A549 (cell line): ENCODE measurements around the gene LINC01488. TPM values are rescaled to one million over a fixed set of nuclear protein-coding genes. Genes with fewer than 3 reads are reported as not detected.
A peak's percentile ranks its signal among the peaks of the same experiment; 100 is the strongest.

Source experiments
- ATAC-seq, 2 experiments: fragments of 200-7000 bp in 1 of 2; fragments of >200 bp in 1 of 2; cut with Nextera tagmentation in 1 of 2; cut with Tn5 transposase in 1 of 2; 3 replicates each; pipeline versions ENCODE4 v1.8.0 to v1.9.1; 2018 to 2020; ENCODE audit warnings: mild to moderate bottlenecking in 1 of 2, moderate library complexity in 1 of 2
- CTCF ChIA-PET: fragments of 300-600 bp; sonication (Branson Sonifier 250); formaldehyde crosslinking; extraction: SDS; loops from one replicate; lab custom pipeline; 2021; ENCODE audit warnings: antibody characterized with exemption, inconsistent platforms; lab: Yijun Ruan, JAX
- POLR2A ChIA-PET: fragments of 350-600 bp; formaldehyde crosslinking; extraction: SDS; loops from one replicate; lab custom pipeline; 2021; ENCODE audit warnings: antibody characterized with exemption, inconsistent platforms; lab: Yijun Ruan, JAX
- DNase-seq, 2 experiments: peaks; one replicate each; pipeline versions ENCODE4 v3.0.0 to v3.0.0-alpha.2; 2011 to 2016; ENCODE audit warnings: low read depth in 1 of 2, low spot score in 1 of 2
- FAIRE-seq: peaks from 2 replicates; lab custom pipeline; 2011; peaks lifted over from hg19 to GRCh38; lab: Jason Lieb, UNC
- H3K27ac ChIP-seq, 2 experiments: fragments of >200 bp; sonication (Bioruptor Twin); formaldehyde crosslinking; 3 replicates each; pipeline ENCODE4 v1.5.1; 2016 to 2017
- H3K4me1 ChIP-seq: fragments of >200 bp; sonication (Bioruptor Twin); formaldehyde crosslinking; 3 replicates; pipeline ENCODE4 v1.6.1; 2016
- H3K4me2 ChIP-seq: fragments of >200 bp; sonication (Bioruptor Twin); formaldehyde crosslinking; 3 replicates; pipeline ENCODE4 v1.6.1; 2016
- H3K4me3 ChIP-seq: fragments of >200 bp; sonication (Bioruptor Twin); formaldehyde crosslinking; 3 replicates; pipeline ENCODE4 v1.5.1; 2016
- H3K9me3 ChIP-seq: fragments of >200 bp; sonication (Bioruptor Twin); formaldehyde crosslinking; 3 replicates; pipeline ENCODE4 v1.6.1; 2016
- CBX2 ChIP-seq: fragments of 200-600 bp; sonication (generic); IDR thresholded peaks from 2 replicates; pipeline ENCODE4 v1.6.1; 2016; ENCODE audit warnings: low read depth, mild to moderate bottlenecking, borderline replicate concordance
- CBX8 ChIP-seq: fragments of 200-600 bp; sonication (generic); IDR thresholded peaks from 2 replicates; pipeline ENCODE4 v1.6.1; 2016
- CHD4 ChIP-seq: fragments of 200-600 bp; sonication (generic); IDR thresholded peaks from 2 replicates; pipeline ENCODE4 v1.6.1; 2016; ENCODE audit warnings: antibody characterized with exemption, mild to moderate bottlenecking, borderline replicate concordance
- CTCF ChIP-seq: fragments of >200 bp; sonication (Bioruptor Twin); formaldehyde crosslinking; IDR thresholded peaks from 3 replicates; pipeline ENCODE4 v1.5.1; 2016
- EHMT2 ChIP-seq: fragments of 200-600 bp; sonication (generic); IDR thresholded peaks from 2 replicates; pipeline ENCODE4 v1.6.1; 2016; ENCODE audit warnings: antibody characterized with exemption, low read depth, mild to moderate bottlenecking, moderate library complexity
- EP300 ChIP-seq, 2 experiments: fragments of >200 bp; sonication (Bioruptor Twin); formaldehyde crosslinking; IDR thresholded peaks; 2 replicates in 1 of 2; 3 replicates in 1 of 2; pipeline ENCODE4 v1.6.1; 2016 to 2017
- FOSL2 ChIP-seq, 2 experiments: fragments of 450-650 bp in 1 of 2; fragments of >200 bp in 1 of 2; sonication (Bioruptor Twin) in 1 of 2; formaldehyde crosslinking; IDR thresholded peaks; 2 replicates each; pipeline versions ENCODE4 v1.5.0 to v1.6.1; 2016 to 2020; ENCODE audit warnings: mild to moderate bottlenecking in 1 of 2, moderate library complexity in 1 of 2
- FOXS1 ChIP-seq: fragments of 250-450 bp; sonication (Bioruptor Pico); IDR thresholded peaks from 2 replicates; pipeline ENCODE4 v1.5.0; 2020; ENCODE audit warnings: mild to moderate bottlenecking, moderate library complexity
- GATA3 ChIP-seq: IDR thresholded peaks from 2 replicates; pipeline ENCODE4 v1.6.1; 2012; ENCODE audit warnings: borderline replicate concordance
- HDAC2 ChIP-seq: fragments of 200-600 bp; sonication (generic); IDR thresholded peaks from 2 replicates; pipeline ENCODE4 v1.6.1; 2016
- HOXB5 ChIP-seq: fragments of 250-450 bp; sonication (Bioruptor Pico); IDR thresholded peaks from 2 replicates; pipeline ENCODE4 v1.5.0; 2020; ENCODE audit warnings: mild to moderate bottlenecking, moderate library complexity
- JUN ChIP-seq, 2 experiments: fragments of >200 bp; sonication (Bioruptor Twin); formaldehyde crosslinking; IDR thresholded peaks; 2 replicates in 1 of 2; 3 replicates in 1 of 2; pipeline ENCODE4 v1.6.1; 2016 to 2017
- KDM5A ChIP-seq: fragments of 200-600 bp; sonication (generic); IDR thresholded peaks from 2 replicates; pipeline ENCODE4 v1.6.1; 2016; ENCODE audit warnings: antibody characterized with exemption, mild to moderate bottlenecking
- MAFK ChIP-seq: fragments of 450-650 bp; IDR thresholded peaks from 2 replicates; pipeline ENCODE4 v1.6.1; 2014; ENCODE audit not compliant: partially characterized antibody
- MAZ ChIP-seq: fragments of 150-350 bp; IDR thresholded peaks from 2 replicates; pipeline ENCODE4 v1.6.1; 2014; ENCODE audit warnings: antibody characterized with exemption, low read depth, low read length, borderline replicate concordance
- NFE2L2 ChIP-seq: fragments of 150-350 bp; conservative IDR thresholded peaks from 2 replicates; pipeline ENCODE4 v1.6.1; 2014; ENCODE audit warnings: low read length
- NPAS2 ChIP-seq: fragments of 250-450 bp; sonication (Bioruptor Pico); IDR thresholded peaks from 2 replicates; pipeline ENCODE4 v1.8.0; 2022; ENCODE audit warnings: mild to moderate bottlenecking, moderate library complexity, borderline replicate concordance
- POLR2AphosphoS2 ChIP-seq: conservative IDR thresholded peaks from 2 replicates; pipeline ENCODE4 v1.6.1; 2012; ENCODE audit warnings: low read length, improper control_type of control experiment, inconsistent platforms
- RCOR1 ChIP-seq: fragments of 150-350 bp; IDR thresholded peaks from 2 replicates; pipeline ENCODE4 v1.6.1; 2014; ENCODE audit warnings: antibody characterized with exemption, low read length, low read depth
- RNF2 ChIP-seq: fragments of 200-600 bp; sonication (generic); IDR thresholded peaks from 2 replicates; pipeline ENCODE4 v1.6.1; 2016; ENCODE audit warnings: low read depth, mild to moderate bottlenecking, antibody characterized with exemption, moderate library complexity, borderline replicate concordance
- SREBF2 ChIP-seq: fragments of 450-650 bp; IDR thresholded peaks from 2 replicates; pipeline ENCODE4 v1.6.1; 2014; ENCODE audit warnings: mild to moderate bottlenecking, moderate library complexity
- TFCP2L1 ChIP-seq: fragments of 250-450 bp; sonication (Bioruptor Pico); IDR thresholded peaks from 2 replicates; pipeline ENCODE4 v1.5.0; 2021; ENCODE audit warnings: mild to moderate bottlenecking
- TP53 ChIP-seq: fragments of 250-450 bp; sonication (Bioruptor Pico); IDR thresholded peaks from 2 replicates; pipeline ENCODE4 v1.5.0; 2021; ENCODE audit warnings: mild to moderate bottlenecking, moderate library complexity
- ZFP36 ChIP-seq: fragments of 450-650 bp; IDR thresholded peaks from 2 replicates; pipeline ENCODE4 v1.6.1; 2014; ENCODE audit warnings: borderline replicate concordance; ENCODE audit not compliant: partially characterized antibody
- ZSCAN20 ChIP-seq: fragments of 250-450 bp; sonication (Bioruptor Pico); IDR thresholded peaks from 2 replicates; pipeline ENCODE4 v1.8.0; 2022; ENCODE audit warnings: mild to moderate bottlenecking, moderate library complexity
- WGBS: methylation state at CpG from one replicate; pipeline ENCODE4 v1.1.6; 2017; ENCODE audit errors: missing lambda C conversion rate; 5-methylcytosine and 5-hydroxymethylcytosine counted together
- polyA minus RNA-seq: library from RNA; depleted of rRNA, polyadenylated mRNA; stranded (reverse); fragments of >200 nt; gene quantifications from 2 replicates; pipeline ENCODE4 v1.2.3, GENCODE V29; 2011; rRNA and poly(A)+ RNA removed
- polyA plus RNA-seq, 4 experiments: library from polyadenylated mRNA; depleted of rRNA in 3 of 4; stranded (reverse); fragments of >200 nt; fragmentation: RNase III in 1 of 4; extraction: RNeasy Plus Mini Kit Qiagen cat#74134 plus additional on column Dnase treatment in 1 of 4; gene quantifications; 2 replicates in 3 of 4; 3 replicates in 1 of 4; pipeline ENCODE4 v1.2.3, GENCODE V29; 2011 to 2017

The LINC01488 gene
- not detected in 2 replicates for polyA plus RNA-seq (2011; rRNA removed)
- 0.03 and 0.07 TPM in 2 replicates for polyA plus RNA-seq (2012; cell fraction: cytosol; rRNA removed)
- polyA plus RNA-seq (2012; cell fraction: nucleus; rRNA removed): 0.19 and 0.22 TPM in 2 replicates
- 0.05 to 0.11 TPM (median 0.09 TPM) in 3 replicates for polyA plus RNA-seq (2017; fragmentation: RNase III; extraction: RNeasy Plus Mini Kit Qiagen cat#74134 plus additional on column Dnase treatment)
- not detected in 2 replicates for polyA minus RNA-seq

DNA sequence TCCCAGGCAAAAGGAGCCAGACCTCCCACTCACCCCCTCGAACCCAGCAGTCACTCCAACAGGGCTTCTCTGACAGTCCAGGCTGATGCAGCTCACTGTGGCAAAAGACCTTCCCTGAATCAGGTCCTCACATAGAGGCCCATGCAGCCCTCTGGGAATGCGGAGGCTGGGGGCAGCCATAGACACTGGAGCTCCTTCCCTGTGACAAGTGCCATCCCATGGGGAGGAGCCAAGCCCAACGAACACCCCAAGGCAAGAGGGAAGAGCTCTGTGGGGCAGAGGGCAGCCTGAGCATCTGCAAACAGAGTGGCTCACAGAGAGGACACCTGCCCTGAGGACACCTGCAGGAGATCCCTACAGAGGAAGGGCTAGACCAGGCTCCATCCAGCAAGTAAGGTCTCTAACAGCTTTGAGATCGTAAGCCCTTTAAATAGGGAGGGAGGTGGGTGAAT is at the start of gene LINC01488:
LINC01488 (plus strand) TSS at position 271 of the 452 bp plus-strand sequence.
- FAIRE-seq (no peak), ATAC-seq (no peak), DNase-seq (no peak)
- H3K4me1 ChIP-seq: peaks cover 55% of the 10 kb centered on the region
- TF ChIP-seq HOXB5: no peak
- no peak for TF ChIP-seq CBX2
- no peak for TF ChIP-seq FOXS1
- TF ChIP-seq EP300 (IDR thresholded peaks at IDR 0.05): no peak
- TF ChIP-seq MAFK: no peak
- TF ChIP-seq ZSCAN20 (CRISPR knock-in tag): no peak
- TF ChIP-seq HDAC2: no peak
- no peak for TF ChIP-seq NPAS2
- no peak for TF ChIP-seq MAZ
- TF ChIP-seq RCOR1: no peak
- TF ChIP-seq CHD4: no peak
- no peak for TF ChIP-seq NFE2L2
- no peak for TF ChIP-seq SREBF2
- no peak for TF ChIP-seq CBX8
- no peak for TF ChIP-seq FOSL2 (IDR thresholded peaks at IDR 0.05)
- no peak for TF ChIP-seq FOSL2 (CRISPR knock-in tag; IDR thresholded peaks at IDR 0.05)
- H3K9me3 ChIP-seq: peaks cover 4% of the 10 kb centered on the region; the same call in 1 of the 3 replicates
- H3K4me3 ChIP-seq: no peak within 1 kb of the TSS
- peak within 1 kb of the TSS; percentile 97 to 99 for H3K27ac ChIP-seq
- ChIA-PET POLR2A (no interaction called here), CTCF (interaction anchor here (1.6 kb wide), 1 partner anchor 380 kb away, joined by 5 read pairs; no protein-coding TSS in a partner anchor)
- WGBS: 68% methylated on average over 2 of the region's 4 CpGs
- peak within 1 kb of the TSS; percentile 85 for H3K4me2 ChIP-seq

GRCh38 chr11:69431893-69432738 is 49.3 kb upstream of the LINC01488 start:
- CTCF ChIA-PET: interaction anchor here (0.6 to 1.4 kb wide), 3 partner anchors 72 to 331 kb away, joined by 3 to 4 read pairs (median 3); no protein-coding TSS in a partner anchor
- Histone ChIP-seq H3K4me1 (peaks cover 22% of the 10 kb centered on the region), H3K9me3 (no peaks in the 10 kb centered on the region), H3K4me2 (no peak overlapping the region)
- POLR2A ChIA-PET: no interaction called here
- TF ChIP-seq CHD4 (no peak), TFCP2L1 (CRISPR knock-in tag) (no peak), SREBF2 (no peak), NFE2L2 (no peak), JUN (IDR thresholded peaks at IDR 0.05) (no peak), TP53 (no peak), RNF2 (no peak), GATA3 (no peak), POLR2AphosphoS2 (no peak), MAZ (no peak), KDM5A (no peak), RCOR1 (no peak), ZFP36 (no peak), EHMT2 (no peak), CTCF (no peak)
- TF ChIP-seq, all 56 proteins: peak for 0
- 83% methylated on average over 14 of the region's 14 CpGs for WGBS
- ATAC-seq (no peak), FAIRE-seq (no peak), DNase-seq (no peak)
- Histone ChIP-seq H3K27ac (peak overlapping the region in 1 of 2 experiments; percentile 81; a peak in 3 of 6 replicates), H3K4me3 (no peak overlapping the region)
